ENCODE data around the gene ITGA5.
A peak's percentile ranks its signal among the peaks of the same experiment; 100 is the strongest.

DNA sequence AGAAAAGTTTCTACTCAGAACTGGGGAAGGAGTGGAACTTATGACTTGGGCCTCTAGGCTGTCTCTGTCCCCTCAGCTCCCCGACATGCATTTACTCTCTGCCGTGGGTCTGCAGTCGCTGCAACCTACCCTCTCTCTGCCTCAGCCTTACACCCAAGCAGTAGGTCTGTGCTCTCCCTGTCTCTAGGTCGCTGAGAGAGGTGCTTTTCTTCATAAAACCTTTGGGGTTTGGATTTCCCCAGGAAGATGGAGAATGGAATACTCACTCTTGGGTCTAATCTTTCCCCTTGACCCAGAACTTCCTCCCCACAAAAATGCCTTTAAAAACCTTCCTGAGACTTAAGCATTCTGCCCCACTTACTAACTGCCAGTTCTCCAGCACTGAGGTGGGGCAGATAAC, 67.7 kb downstream of the ITGA5 start:
- TF ChIP-seq TAF1 (IDR thresholded peaks at IDR 0.05; ENCODE audit: borderline replicate concordance, insufficient read depth, low read length) (no peak), POLR2AphosphoS5 (IDR thresholded peaks at IDR 0.05; ENCODE audit: low read depth, low read length) (0 out of 2 replicates have a peak, but pooled peaks have one; percentile 25), REST (IDR thresholded peaks at IDR 0.05; ENCODE audit: insufficient read depth in 1 of 2, low read depth in 2 of 2, low read length in 2 of 2) (no peak), SIN3A (IDR thresholded peaks at IDR 0.05; ENCODE audit: borderline replicate concordance, insufficient read depth, low read length) (no peak)

Data from PFSK-1 (cell line).